A673 (cell line): ENCODE measurements around the gene HMCES. TPM values are rescaled to one million over a fixed set of nuclear protein-coding genes. Genes with fewer than 3 reads are reported as not detected.
A peak's percentile ranks its signal among the peaks of the same experiment; 100 is the strongest.

Experiments used
- BruUV-seq: library from RNA; stranded (reverse); fragments of 400-500 nt; replicated peaks from 2 replicates; lab custom pipeline; 2021; lab: Mats Ljungman, UMichigan
- CTCF ChIA-PET: fragments of 300-600 bp; sonication (Branson Sonifier 250); formaldehyde crosslinking; loops from one replicate; lab custom pipeline; 2022; ENCODE audit warnings: antibody characterized with exemption; lab: Charles Lee
- POLR2A ChIA-PET: fragments of 300-600 bp; sonication (Branson Sonifier 250); formaldehyde crosslinking; loops from one replicate; lab custom pipeline; 2022; ENCODE audit warnings: antibody characterized with exemption; ENCODE audit not compliant: low non-redundant PET; lab: Charles Lee
- DNase-seq: peaks from one replicate; pipeline ENCODE4 v3.0.0-alpha.2; 2015; ENCODE audit warnings: low spot score
- H3K27ac ChIP-seq: fragments of 200-600 bp; sonication (generic); 2 replicates; pipeline ENCODE4 v1.5.1; 2016; ENCODE audit warnings: mixed run types, low read depth, mild to moderate bottlenecking, mixed read lengths, antibody characterized with exemption, low read length; ENCODE audit not compliant: poor library complexity, severe bottlenecking
- H3K27me3 ChIP-seq: fragments of 200-600 bp; sonication (generic); replicated peaks from 2 replicates; pipeline ENCODE4 v1.6.1; 2017; ENCODE audit warnings: mixed run types, low read depth, mild to moderate bottlenecking, mixed read lengths, antibody characterized with exemption, low read length; ENCODE audit not compliant: insufficient read depth, poor library complexity
- H3K36me3 ChIP-seq: fragments of 200-600 bp; sonication (generic); 2 replicates; pipeline ENCODE4 v1.6.1; 2016; ENCODE audit warnings: mixed run types, mild to moderate bottlenecking, mixed read lengths, antibody characterized with exemption, low read length; ENCODE audit not compliant: insufficient read depth, poor library complexity, severe bottlenecking
- H3K4me1 ChIP-seq: fragments of 200-600 bp; sonication (generic); 2 replicates; pipeline ENCODE4 v1.6.1; 2017; ENCODE audit warnings: mixed run types, mild to moderate bottlenecking, mixed read lengths, antibody characterized with exemption, low read length; ENCODE audit not compliant: insufficient read depth, poor library complexity, severe bottlenecking
- H3K4me3 ChIP-seq: fragments of 200-600 bp; sonication (generic); 2 replicates; pipeline ENCODE4 v1.5.1; 2016; ENCODE audit warnings: low read depth, mixed run types, mild to moderate bottlenecking, mixed read lengths, low read length; ENCODE audit not compliant: poor library complexity, severe bottlenecking
- H3K9me3 ChIP-seq: fragments of 200-600 bp; sonication (generic); 2 replicates; pipeline ENCODE4 v1.6.1; 2016; ENCODE audit warnings: mixed run types, low read depth, mild to moderate bottlenecking, mixed read lengths, antibody characterized with exemption, low read length; ENCODE audit not compliant: poor library complexity, severe bottlenecking
- CTCF ChIP-seq: fragments of 300-800, 200-600 bp; sonication (generic); conservative IDR thresholded peaks from 2 replicates; pipeline ENCODE4 v1.5.1; 2017; ENCODE audit warnings: low read depth, mild to moderate bottlenecking, antibody characterized with exemption, low read length, moderate library complexity, mixed read lengths
- EZH2 ChIP-seq: fragments of 200-600 bp; sonication (generic); IDR thresholded peaks from 2 replicates; pipeline ENCODE4 v1.6.1; 2017; ENCODE audit warnings: borderline replicate concordance, low read depth, mild to moderate bottlenecking, mixed read lengths, antibody characterized with exemption, low read length; ENCODE audit not compliant: poor library complexity, severe bottlenecking
- intact Hi-C: fragments of 100-400 bp; cut with micrococcal nuclease; formaldehyde crosslinking; loops from one replicate; pipeline ENCODE4 v1.10.0; 2022; ENCODE audit not compliant: unreplicated experiment
- total RNA-seq: library from RNA; stranded (reverse); gene quantifications from 2 replicates; pipeline ENCODE4 v1.2.3, GENCODE V29; 2021

HMCES gene
- total RNA-seq, 1 experiment from 2014 or later = 52.2 TPM

- Histone ChIP-seq H3K4me1 (peaks cover 11% of the 10 kb centered on the region), H3K27ac (no peak overlapping the region), H3K9me3 (no peaks in the 10 kb centered on the region), H3K36me3 (no peaks in the 10 kb centered on the region), H3K27me3 (no peaks in the 10 kb centered on the region), H3K4me3 (peak overlapping the region; percentile 98)
- ChIA-PET POLR2A (no interaction called here), CTCF (interaction anchor here (1.8 kb wide), 1 partner anchor 347 kb away, joined by 20 read pairs; no protein-coding TSS in a partner anchor)
- intact Hi-C loops = no loop called here
- no TSS peak for BruUV-seq
- no peak for TF ChIP-seq CTCF
- TF ChIP-seq EZH2 = no peak
- DNase-seq = no peak
These were observed 38.5 kb downstream of the HMCES start for GRCh38 chr3:129317014-129317771.

DNA sequence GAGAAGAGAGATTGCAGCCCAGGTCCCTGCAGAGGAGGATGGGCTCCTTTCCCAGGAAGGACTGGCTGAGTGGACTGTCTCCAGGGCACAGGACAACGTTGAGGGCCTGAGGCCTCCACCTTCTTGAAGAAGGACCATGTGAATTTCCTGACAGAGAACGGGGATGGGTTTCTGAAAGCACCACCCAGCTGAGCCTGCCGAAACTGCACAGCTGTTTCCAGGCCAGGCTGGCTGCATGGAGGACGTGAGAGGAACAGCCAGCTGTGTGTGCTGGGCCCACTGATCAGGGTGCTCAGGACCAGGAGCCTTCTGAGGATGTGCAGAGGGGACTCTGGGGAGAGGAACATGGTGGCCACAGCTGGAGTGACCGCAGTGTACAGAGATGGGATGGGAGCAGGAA lies 39.2 kb downstream of the HMCES start:
- POLR2A ChIA-PET = no interaction called here
- Histone ChIP-seq H3K4me3 (no peak overlapping the region), H3K4me1 (peaks cover 11% of the 10 kb centered on the region), H3K36me3 (no peaks in the 10 kb centered on the region), H3K9me3 (no peaks in the 10 kb centered on the region), H3K27me3 (no peaks in the 10 kb centered on the region), H3K27ac (no peak overlapping the region)
- CTCF ChIA-PET = no interaction called here
- TF ChIP-seq CTCF (no peak), EZH2 (no peak)
- no peak for DNase-seq
- intact Hi-C loops = no loop called here
- BruUV-seq = no TSS peak

DNA sequence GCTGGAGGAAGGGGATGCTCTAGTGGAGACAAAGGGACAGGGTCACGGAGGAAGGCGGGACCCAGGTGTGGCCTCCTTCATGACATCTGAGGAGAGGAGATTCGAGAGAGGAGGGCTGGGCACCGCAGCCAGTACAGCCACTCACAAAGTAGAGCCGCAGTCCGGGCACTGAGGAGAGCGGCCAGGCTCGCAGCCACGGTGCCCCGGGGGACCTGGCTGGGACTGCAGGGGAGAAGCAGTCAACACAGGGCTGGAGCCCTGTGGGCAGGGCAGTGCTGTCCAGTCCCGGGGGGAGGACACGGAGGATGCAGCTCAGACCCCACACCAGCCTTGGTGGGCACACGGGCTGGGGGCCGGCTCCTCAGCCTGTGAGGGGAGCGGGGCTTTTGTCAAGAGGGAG lies 40.3 kb downstream of the HMCES start:
- no peak for DNase-seq
- TF ChIP-seq EZH2 (no peak), CTCF (no peak)
- no TSS peak for BruUV-seq
- intact Hi-C loops = no loop called here
- Histone ChIP-seq H3K4me3 (no peak overlapping the region), H3K27me3 (no peaks in the 10 kb centered on the region), H3K36me3 (no peaks in the 10 kb centered on the region), H3K27ac (no peak overlapping the region), H3K4me1 (peaks cover 8% of the 10 kb centered on the region), H3K9me3 (no peaks in the 10 kb centered on the region)
- POLR2A ChIA-PET = no interaction called here
- CTCF ChIA-PET = no interaction called here
